ENCODE measurements around the gene MN1.
"Not testable (repeated sequence)": the region's sequence is repeated elsewhere in the genome, so short reads cannot be mapped to it uniquely, and the experiment has no call there.

Gene MN1

GRCh38 chr22:27761665-27762064 lies 39.9 kb downstream of the MN1 start:
- DNase-seq (ENCODE audit: low read depth in 2 of 2): no peak

- DNase-seq (ENCODE audit: low read depth in 2 of 2): no peak
These were observed 40.6 kb downstream of the MN1 start for GRCh38 chr22:27761000-27761399.

GRCh38 chr22:27760474-27760873 lies 41.1 kb downstream of the MN1 start:
- DNase-seq (ENCODE audit: low read depth in 2 of 2): no peak

GRCh38 chr22:27757928-27758525 lies 43.5 kb downstream of the MN1 start:
- no peak for DNase-seq (ENCODE audit: low read depth in 2 of 2)

GRCh38 chr22:27756212-27756660 lies 45.3 kb downstream of the MN1 start:
- no peak for DNase-seq (ENCODE audit: low read depth in 2 of 2)

- no peak for DNase-seq (ENCODE audit: low read depth in 2 of 2)
These were observed 45.9 kb downstream of the MN1 start for GRCh38 chr22:27755521-27756211.

GRCh38 chr22:27754888-27755480 lies 46.6 kb downstream of the MN1 start:
- no peak for DNase-seq (ENCODE audit: low read depth in 2 of 2)

- DNase-seq (ENCODE audit: low read depth in 2 of 2): no peak
These were observed 47.2 kb downstream of the MN1 start for GRCh38 chr22:27754247-27754887.

- DNase-seq (ENCODE audit: low read depth in 2 of 2): no peak
These were observed 48.8 kb downstream of the MN1 start for GRCh38 chr22:27752771-27753170.

- no peak for DNase-seq (ENCODE audit: low read depth in 2 of 2)
These were observed 49.4 kb downstream of the MN1 start for GRCh38 chr22:27752141-27752540.

- no peak for DNase-seq (ENCODE audit: low read depth in 2 of 2)
These were observed 50.1 kb downstream of the MN1 start for GRCh38 chr22:27751277-27752070.

GRCh38 chr22:27750584-27751265 lies 50.8 kb downstream of the MN1 start:
- DNase-seq (ENCODE audit: low read depth in 2 of 2): no peak

- DNase-seq (ENCODE audit: low read depth in 2 of 2): no peak
These were observed 51.8 kb downstream of the MN1 start for GRCh38 chr22:27749597-27750225.

- DNase-seq (ENCODE audit: low read depth in 2 of 2): no peak
These were observed 52.8 kb downstream of the MN1 start for GRCh38 chr22:27748751-27749191.

GRCh38 chr22:27748349-27748748 lies 53.2 kb downstream of the MN1 start:
- DNase-seq (ENCODE audit: low read depth in 2 of 2): no peak

- DNase-seq (ENCODE audit: low read depth in 2 of 2): no peak
These were observed 53.9 kb downstream of the MN1 start for GRCh38 chr22:27747396-27748221.

- no peak for DNase-seq (ENCODE audit: low read depth in 2 of 2)
These were observed 54.6 kb downstream of the MN1 start for GRCh38 chr22:27746918-27747317.

- DNase-seq (ENCODE audit: low read depth in 2 of 2): no peak
These were observed 55.7 kb downstream of the MN1 start for GRCh38 chr22:27745809-27746208.

GRCh38 chr22:27745154-27745553 lies 56.4 kb downstream of the MN1 start:
- DNase-seq (ENCODE audit: low read depth in 2 of 2): no peak

- not testable (repeated sequence) for DNase-seq (ENCODE audit: low read depth in 2 of 2)
These were observed 57.5 kb downstream of the MN1 start for GRCh38 chr22:27744078-27744477.

Data from stimulated activated CD4-positive, alpha-beta T cell treated with anti-CD3 and anti-CD28 coated beads, Interleukin-15, amount 100 ng/mL, for 48 hours (primary cell).